SK-N-MC (cell line): ENCODE results near the gene SRGAP1.

Experiments
- EZH2 ChIP-seq: fragments of 200-600 bp; sonication (generic); IDR thresholded peaks from one replicate; pipeline ENCODE4 v1.6.1; 2017; ENCODE audit warnings: antibody characterized with exemption
- POLR2AphosphoS5 ChIP-seq: IDR thresholded peaks from 2 replicates; pipeline ENCODE4 v1.6.1; 2012; ENCODE audit warnings: mild to moderate bottlenecking, low read depth, low read length, borderline replicate concordance

DNA sequence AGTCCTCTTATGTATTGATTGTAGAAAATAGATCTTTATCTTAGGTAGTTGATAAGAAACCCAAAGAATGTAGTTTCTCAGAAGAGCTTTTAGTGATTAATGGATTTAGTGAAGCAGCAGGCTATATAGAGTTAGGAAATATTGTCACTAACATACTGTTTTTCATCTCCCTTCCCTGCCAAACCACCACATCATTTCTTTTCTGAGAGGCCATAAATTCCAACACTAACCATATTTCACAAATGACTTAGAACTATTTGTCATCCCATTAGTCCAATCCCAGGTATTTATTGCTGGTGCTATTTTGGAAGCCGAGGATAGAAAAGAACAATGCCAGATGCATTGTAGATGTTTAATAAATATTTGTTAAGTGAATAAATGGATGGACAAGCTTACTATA lies 191.9 kb downstream of the SRGAP1 start:
- TF ChIP-seq POLR2AphosphoS5 (no peak), EZH2 (no peak)
